Measurements from ENCODE around the gene MAN2A1.

DNA sequence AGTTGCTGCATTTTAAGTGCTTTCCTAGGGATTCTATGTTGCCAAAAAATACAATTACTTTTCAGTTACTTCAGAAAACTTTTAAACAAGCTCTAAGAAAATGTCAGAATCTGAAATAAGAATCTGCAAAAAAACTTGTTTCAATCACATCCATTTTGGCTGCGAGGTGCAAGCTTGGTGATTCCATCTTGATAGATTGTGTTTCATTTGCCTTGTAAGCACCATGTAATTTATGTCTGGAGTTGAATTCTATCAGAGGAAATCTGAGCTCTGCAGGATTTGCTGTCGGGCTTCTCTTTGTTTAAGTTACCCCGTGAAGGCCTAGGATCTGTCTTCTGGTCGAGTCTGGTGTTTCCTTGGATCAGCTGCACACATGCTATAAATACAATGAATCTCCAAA is 40.4 kb upstream of the MAN2A1 start:
- TF ChIP-seq, protein P1, sequence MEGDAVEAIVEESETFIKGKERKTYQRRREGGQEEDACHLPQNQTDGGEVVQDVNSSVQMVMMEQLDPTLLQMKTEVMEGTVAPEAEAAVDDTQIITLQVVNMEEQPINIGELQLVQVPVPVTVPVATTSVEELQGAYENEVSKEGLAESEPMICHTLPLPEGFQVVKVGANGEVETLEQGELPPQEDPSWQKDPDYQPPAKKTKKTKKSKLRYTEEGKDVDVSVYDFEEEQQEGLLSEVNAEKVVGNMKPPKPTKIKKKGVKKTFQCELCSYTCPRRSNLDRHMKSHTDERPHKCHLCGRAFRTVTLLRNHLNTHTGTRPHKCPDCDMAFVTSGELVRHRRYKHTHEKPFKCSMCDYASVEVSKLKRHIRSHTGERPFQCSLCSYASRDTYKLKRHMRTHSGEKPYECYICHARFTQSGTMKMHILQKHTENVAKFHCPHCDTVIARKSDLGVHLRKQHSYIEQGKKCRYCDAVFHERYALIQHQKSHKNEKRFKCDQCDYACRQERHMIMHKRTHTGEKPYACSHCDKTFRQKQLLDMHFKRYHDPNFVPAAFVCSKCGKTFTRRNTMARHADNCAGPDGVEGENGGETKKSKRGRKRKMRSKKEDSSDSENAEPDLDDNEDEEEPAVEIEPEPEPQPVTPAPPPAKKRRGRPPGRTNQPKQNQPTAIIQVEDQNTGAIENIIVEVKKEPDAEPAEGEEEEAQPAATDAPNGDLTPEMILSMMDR (IDR thresholded peaks at IDR 0.05 in 2 of 3, conservative IDR thresholded peaks at IDR 0.05 in 1 of 3; ENCODE audit: borderline replicate concordance in 1 of 3, insufficient read depth in 1 of 3, low read depth in 2 of 3, low read length in 2 of 3) = no peak
- TF ChIP-seq POLR2A (IDR thresholded peaks at IDR 0.05; ENCODE audit: borderline replicate concordance, extremely low read depth, insufficient read depth, insufficient read length) = no peak

Data from HCT116 (cell line).